Activated CD4-positive, CD25-positive, alpha-beta regulatory T cell (primary cell): Measurements from ENCODE around the gene MICALL1.
A peak's percentile ranks its signal among the peaks of the same experiment; 100 is the strongest.

Experiments used
- DNase-seq, 4 experiments: peaks; one replicate each; lab custom pipeline; 2025; lab: John Stamatoyannopoulos, UW

Gene MICALL1

GRCh38 chr22:37905534-37906363 lies at the start of gene MICALL1:
MICALL1 (plus strand) TSS chr22:37906297; CDS start chr22:37906423, 126 bp downstream.
- peak in 3 of 4 experiments; percentile 17 to 55 (median 49) for DNase-seq

- DNase-seq: no peak
Measured at GRCh38 chr22:37860796-37861421, 45.2 kb upstream of the MICALL1 start.

DNA sequence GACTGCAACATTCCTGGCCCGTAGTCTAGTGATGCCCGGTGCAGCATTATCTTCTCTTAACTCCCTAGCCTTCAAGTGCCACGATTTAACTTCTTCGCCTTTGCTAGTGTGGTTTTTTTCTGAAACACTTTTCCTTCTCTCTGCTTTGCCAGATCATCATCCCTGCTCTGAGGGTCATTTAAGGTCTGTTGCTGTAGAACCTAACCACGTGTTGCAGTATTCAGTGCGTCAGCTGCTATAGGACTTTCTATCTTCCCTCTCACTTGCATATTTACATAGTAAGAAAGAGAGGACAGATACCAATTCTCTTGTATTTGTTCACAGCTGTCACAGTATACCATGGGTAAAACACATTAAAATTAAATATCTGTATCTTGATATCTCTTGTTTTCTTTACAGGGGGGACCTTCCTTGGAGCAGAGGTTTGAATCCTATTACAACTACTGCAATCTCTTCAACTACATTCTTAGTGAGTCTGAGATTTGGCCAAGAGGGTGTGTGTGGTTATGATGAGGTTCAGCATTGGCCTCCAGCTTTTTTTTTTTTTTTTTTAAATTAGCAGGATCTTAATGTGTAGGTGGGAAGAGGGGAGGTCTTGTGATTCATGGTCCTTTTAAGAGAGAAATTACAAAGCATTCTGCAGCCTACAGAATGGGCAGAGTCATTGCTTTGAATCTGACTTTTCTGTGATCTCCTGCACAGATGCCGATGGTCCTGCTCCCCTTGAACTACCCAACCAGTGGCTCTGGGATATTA lies 43.3 kb upstream of the MICALL1 start:
- no peak for DNase-seq

- DNase-seq: no peak
Measured at GRCh38 chr22:37865510-37865909, 40.6 kb upstream of the MICALL1 start.

GRCh38 chr22:37870273-37870672 lies 35.8 kb upstream of the MICALL1 start:
- DNase-seq: no peak

GRCh38 chr22:37880668-37881440 lies 25.2 kb upstream of the MICALL1 start:
- no peak for DNase-seq

DNA sequence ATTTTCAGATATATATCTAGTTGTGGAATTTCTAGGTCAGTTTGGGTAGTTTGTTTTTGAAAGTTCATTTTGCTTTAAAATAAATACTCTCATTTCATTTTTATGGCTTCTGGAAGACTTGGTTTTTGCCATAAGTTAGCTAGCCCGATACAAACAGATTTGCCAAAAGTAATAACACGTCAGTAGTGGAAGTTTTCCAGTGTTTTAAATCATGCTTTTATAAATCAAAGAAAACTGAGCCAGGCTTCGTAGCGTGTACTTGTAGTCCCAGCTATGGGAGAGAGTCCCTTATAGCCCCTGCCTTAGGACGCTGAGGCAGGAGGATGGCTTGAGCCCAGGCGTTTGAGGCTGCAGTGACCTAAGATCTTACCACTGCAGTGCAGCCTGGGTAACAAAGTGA lies 21.7 kb upstream of the MICALL1 start:
- no peak for DNase-seq

DNA sequence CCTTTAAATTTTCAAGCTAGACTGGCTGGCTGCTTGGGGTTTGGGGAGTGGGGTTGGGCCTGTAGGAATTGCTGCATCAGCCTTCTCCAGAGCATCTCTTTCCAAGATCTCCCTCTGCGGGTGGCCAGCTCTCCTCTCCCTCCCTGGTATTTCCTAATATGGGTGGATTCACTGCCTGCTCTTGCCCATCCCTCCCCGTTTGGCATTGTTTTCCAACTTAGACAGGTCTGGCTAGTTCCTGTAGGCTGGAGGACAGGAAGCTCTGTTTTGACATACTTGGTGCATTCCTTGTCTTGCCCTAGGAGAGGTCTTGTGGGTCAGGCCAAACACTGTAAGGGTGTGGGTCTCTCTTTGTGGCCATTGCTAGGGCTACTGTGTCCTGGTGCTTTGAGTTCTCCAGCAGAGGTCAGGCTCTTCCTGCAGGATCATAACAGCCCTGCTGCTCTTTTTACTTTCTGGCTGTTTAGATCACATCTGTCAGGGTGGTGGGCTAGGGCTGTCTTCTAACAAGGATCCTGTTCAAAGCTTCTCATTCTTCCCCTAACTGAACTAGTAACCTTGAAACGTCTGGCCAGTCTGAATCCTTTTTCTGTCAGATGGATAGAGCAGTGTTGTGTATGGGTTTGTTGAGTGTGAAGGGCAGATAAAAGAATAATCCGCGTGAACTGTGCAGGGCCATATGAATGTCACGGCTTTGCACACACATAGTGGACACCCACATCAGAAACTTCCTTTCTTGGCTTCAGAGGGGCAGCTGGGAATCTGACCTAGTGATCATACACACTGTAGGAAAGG lies 18.3 kb upstream of the MICALL1 start:
- DNase-seq: no peak

DNA sequence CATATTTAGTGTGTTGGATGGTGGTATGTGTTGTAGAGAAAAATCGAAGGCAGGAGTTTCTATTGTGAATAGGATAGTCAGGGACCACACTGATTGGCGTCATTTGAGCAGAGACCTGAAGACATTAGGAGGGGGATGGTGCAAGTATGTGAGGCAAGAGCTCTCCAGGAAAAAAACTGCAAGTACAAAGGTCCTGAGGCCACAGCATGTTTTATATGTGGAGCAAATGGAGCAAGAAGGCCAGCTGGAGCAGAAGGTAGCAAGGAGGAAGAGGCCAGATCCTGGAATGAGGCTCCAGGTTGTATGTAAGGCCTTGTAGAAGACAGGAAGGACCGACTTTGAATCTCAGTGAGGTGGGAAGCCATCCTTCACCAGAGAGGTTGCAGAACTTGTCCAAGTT lies 14.2 kb upstream of the MICALL1 start:
- no peak for DNase-seq

GRCh38 chr22:37892566-37893335 lies 13.3 kb upstream of the MICALL1 start:
- no peak for DNase-seq

- DNase-seq: no peak
Measured at GRCh38 chr22:37893583-37893983, 12.5 kb upstream of the MICALL1 start.

DNA sequence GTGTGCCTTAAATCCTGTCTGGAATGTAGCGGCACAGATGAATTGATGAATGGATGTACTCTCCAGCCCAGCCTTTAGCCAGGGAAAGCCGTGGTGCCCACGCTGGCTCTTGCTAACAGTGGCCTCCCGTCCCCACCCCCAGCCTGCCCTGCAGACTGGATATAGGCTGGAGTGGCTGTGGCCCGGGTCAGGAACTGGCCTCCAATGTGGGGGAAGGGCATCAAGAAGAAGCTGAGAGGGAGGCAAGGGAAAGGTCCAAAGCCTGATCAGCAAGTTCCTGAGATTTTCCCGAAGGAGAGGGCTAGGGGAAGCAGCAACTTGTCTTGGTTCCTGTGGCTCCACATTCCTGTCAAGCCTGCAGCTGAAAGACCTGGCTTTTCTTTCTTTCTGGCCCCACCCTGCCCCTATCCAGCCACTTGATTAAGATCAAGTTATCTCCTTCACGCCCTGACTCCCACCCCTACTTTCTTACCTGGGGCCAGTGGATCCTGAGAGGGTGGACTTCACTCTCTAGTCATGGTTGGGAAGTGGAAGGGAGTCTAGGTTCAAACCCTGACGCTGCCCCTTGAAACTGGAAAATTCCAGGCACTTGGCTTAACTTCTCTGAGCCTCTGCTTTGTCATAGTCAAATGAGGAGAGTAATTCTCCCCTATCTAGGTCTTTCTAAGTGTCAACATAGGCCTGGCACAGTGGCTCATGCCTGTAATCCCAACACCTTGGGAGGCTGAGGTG lies 11.0 kb upstream of the MICALL1 start:
- no peak for DNase-seq

DNA sequence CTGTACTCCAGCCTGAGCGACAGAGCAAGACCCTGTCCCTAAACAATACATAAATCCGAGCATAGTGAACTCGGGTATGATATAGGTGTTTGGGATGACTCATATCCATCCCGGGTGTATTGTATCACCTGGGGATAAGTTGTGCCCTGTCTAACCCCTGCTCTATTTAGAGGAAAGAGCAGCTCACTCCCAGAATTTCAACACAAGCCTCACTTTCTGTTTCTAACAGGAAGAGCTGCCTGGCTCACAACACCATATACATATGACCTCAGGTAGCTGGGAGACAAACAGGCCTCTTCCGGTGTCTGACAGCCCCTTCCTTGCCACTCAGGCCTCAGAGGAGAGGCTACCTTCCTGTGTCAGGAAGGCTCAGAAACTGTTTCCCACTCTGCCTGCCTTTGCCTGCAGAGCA lies 9.9 kb upstream of the MICALL1 start:
- no peak for DNase-seq

GRCh38 chr22:37896939-37897338 lies 9.2 kb upstream of the MICALL1 start:
- no peak for DNase-seq

- no peak for DNase-seq
Measured at GRCh38 chr22:37897807-37898206, 8.3 kb upstream of the MICALL1 start.

DNA sequence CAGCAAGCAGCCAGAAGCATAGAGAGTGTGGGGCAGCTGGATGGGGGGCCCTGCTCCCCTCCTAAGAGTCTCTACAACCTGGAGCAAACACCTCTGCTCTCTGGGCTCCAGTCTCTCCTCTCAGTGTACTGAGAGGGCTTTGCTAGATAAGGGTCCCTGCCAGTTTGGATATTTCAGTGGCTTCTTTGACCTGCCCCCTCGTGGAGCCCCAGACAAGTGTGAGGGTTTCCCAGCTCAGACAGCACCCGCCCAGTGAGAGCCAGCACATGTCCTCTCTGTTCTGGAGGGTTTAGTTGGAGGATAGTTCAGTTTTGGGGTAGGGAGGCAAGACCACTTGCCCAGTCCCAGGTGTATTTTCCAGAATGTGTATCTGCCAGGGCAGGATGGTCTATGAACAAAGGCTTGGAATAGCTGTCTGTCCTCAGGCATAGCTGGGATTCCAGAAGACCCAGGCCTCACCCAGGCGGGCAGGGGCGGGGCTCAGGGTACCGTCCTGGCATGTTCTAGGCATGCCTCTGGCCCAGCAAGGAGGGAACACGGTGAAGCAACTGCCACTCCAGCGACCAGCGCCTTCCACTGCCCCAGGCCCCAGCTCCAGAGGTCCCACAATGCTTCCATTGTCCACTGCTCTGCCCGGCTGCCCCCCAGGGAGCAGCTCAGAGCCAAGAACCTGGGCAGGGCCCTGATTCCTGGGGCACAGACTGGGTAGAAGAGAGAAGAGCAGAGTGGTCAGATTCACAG lies 7.5 kb upstream of the MICALL1 start:
- no peak for DNase-seq

GRCh38 chr22:37904572-37905533 lies 1.2 kb upstream of the MICALL1 start:
- no peak for DNase-seq
